Liver (tissue), 9 donors: ENCODE measurements around the gene TRMT10B. TPM values are rescaled to one million over a fixed set of nuclear protein-coding genes. Genes with fewer than 3 reads are reported as not detected.

Source experiments
- DNase-seq: peaks from one replicate; pipeline ENCODE4 v3.0.0-alpha.2; 2017; ENCODE audit warnings: low spot score
- H3K27ac ChIP-seq, 2 donors: one replicate each; pipeline ENCODE4 v1.7.0; 2013; ENCODE audit warnings: inconsistent platforms in 2 of 2, low read length in 2 of 2, control low read depth in 1 of 2, low read depth in 1 of 2, mild to moderate bottlenecking in 1 of 2
- H3K27me3 ChIP-seq, 4 donors: one replicate each; pipeline versions ENCODE4 v1.6.1 to v1.7.0; 2013; ENCODE audit warnings: low read length in 3 of 4, inconsistent platforms in 1 of 4, mild to moderate bottlenecking in 1 of 4, moderate library complexity in 1 of 4; ENCODE audit not compliant: control insufficient read depth in 4 of 4, insufficient read depth in 4 of 4
- H3K36me3 ChIP-seq, 4 donors: one replicate each; pipeline versions ENCODE4 v1.6.1 to v1.7.0; 2013; ENCODE audit warnings: low read length in 3 of 4, mild to moderate bottlenecking in 3 of 4, low read depth in 1 of 4, moderate library complexity in 1 of 4; ENCODE audit not compliant: control insufficient read depth in 4 of 4, insufficient read depth in 3 of 4
- H3K4me1 ChIP-seq, 4 donors: one replicate each; pipeline versions ENCODE4 v1.6.1 to v1.7.0; 2013; ENCODE audit warnings: low read length in 3 of 4, mild to moderate bottlenecking in 3 of 4, moderate library complexity in 1 of 4; ENCODE audit not compliant: control insufficient read depth in 4 of 4, insufficient read depth in 4 of 4
- H3K4me3 ChIP-seq, 3 donors: one replicate each; pipeline versions ENCODE4 v1.6.1 to v1.7.0; 2013; ENCODE audit warnings: low read length in 3 of 3, control low read depth in 1 of 3, low read depth in 1 of 3, mild to moderate bottlenecking in 1 of 3
- H3K9ac ChIP-seq, 2 donors: one replicate each; pipeline ENCODE4 v1.7.0; 2013; ENCODE audit warnings: low read length in 2 of 2, mild to moderate bottlenecking in 2 of 2, moderate library complexity in 2 of 2, control low read depth in 1 of 2, low read depth in 1 of 2
- H3K9me3 ChIP-seq, 4 donors: one replicate each; pipeline versions ENCODE4 v1.6.1 to v1.7.0; 2013; ENCODE audit warnings: low read length in 3 of 4; ENCODE audit not compliant: control insufficient read depth in 4 of 4
- ATF3 ChIP-seq: IDR thresholded peaks from 2 replicates; pipeline ENCODE4 v1.6.1; 2016; ENCODE audit warnings: antibody characterized with exemption
- EGR1 ChIP-seq, 2 donors: IDR thresholded peaks; 2 replicates each; pipeline ENCODE4 v1.6.1; 2016 to 2018; ENCODE audit warnings: antibody characterized with exemption in 2 of 2, low read depth in 2 of 2
- FOXA1 ChIP-seq: IDR thresholded peaks from 2 replicates; pipeline ENCODE4 v1.6.1; 2016; ENCODE audit warnings: antibody characterized with exemption
- FOXA2 ChIP-seq: IDR thresholded peaks from 2 replicates; pipeline ENCODE4 v1.6.1; 2016; ENCODE audit warnings: antibody characterized with exemption
- GABPA ChIP-seq, 2 donors: IDR thresholded peaks in 1 of 2; conservative IDR thresholded peaks in 1 of 2; 2 replicates each; pipeline ENCODE4 v1.6.1; 2016; ENCODE audit warnings: antibody characterized with exemption in 2 of 2, mild to moderate bottlenecking in 1 of 2, moderate library complexity in 1 of 2
- HNF4A ChIP-seq, 2 donors: conservative IDR thresholded peaks; 2 replicates each; pipeline ENCODE4 v1.6.1; 2016; ENCODE audit warnings: antibody characterized with exemption in 2 of 2, mild to moderate bottlenecking in 2 of 2
- HNF4G ChIP-seq: IDR thresholded peaks from 2 replicates; pipeline ENCODE4 v1.6.1; 2016; ENCODE audit warnings: antibody characterized with exemption
- JUND ChIP-seq, 2 donors: IDR thresholded peaks; 2 replicates each; pipeline ENCODE4 v1.6.1; 2016; ENCODE audit warnings: antibody characterized with exemption in 2 of 2
- MAX ChIP-seq: IDR thresholded peaks from 2 replicates; pipeline ENCODE4 v1.6.1; 2016; ENCODE audit warnings: antibody characterized with exemption
- RAD21 ChIP-seq, 2 donors: IDR thresholded peaks; 2 replicates each; pipeline ENCODE4 v1.6.1; 2016; ENCODE audit warnings: antibody characterized with exemption in 2 of 2, mild to moderate bottlenecking in 2 of 2
- REST ChIP-seq: IDR thresholded peaks from 2 replicates; pipeline ENCODE4 v1.6.1; 2016; ENCODE audit warnings: antibody characterized with exemption, mild to moderate bottlenecking
- RXRA ChIP-seq, 2 donors: IDR thresholded peaks; 2 replicates each; pipeline ENCODE4 v1.6.1; 2017 to 2018; ENCODE audit warnings: antibody characterized with exemption in 2 of 2, mild to moderate bottlenecking in 1 of 2
- TAF1 ChIP-seq: conservative IDR thresholded peaks from 2 replicates; pipeline ENCODE4 v1.6.1; 2016; ENCODE audit warnings: antibody characterized with exemption, mild to moderate bottlenecking
- YY1 ChIP-seq: IDR thresholded peaks from 2 replicates; pipeline ENCODE4 v1.6.1; 2016; ENCODE audit warnings: antibody characterized with exemption, mild to moderate bottlenecking
- WGBS: extraction: QIAGEN DNeasy Blood & Tissue Kit; methylation state at CpG from one replicate; pipeline ENCODE4 v1.1.7; 2013; 5-methylcytosine and 5-hydroxymethylcytosine counted together
- polyA plus RNA-seq, 2 donors: library from polyadenylated mRNA; stranded (reverse) in 1 of 2; unstranded in 1 of 2; fragments of 200-250 nt in 1 of 2; fragments of >200 nt in 1 of 2; fragmentation: Nextera tagmentation in 1 of 2; extraction: Ambion mirVana in 1 of 2; gene quantifications; one replicate each; pipeline versions ENCODE4 v1.2.1 to v1.2.3, GENCODE V29; 2013 to 2015
- total RNA-seq, 2 donors: library from RNA; depleted of rRNA; stranded (reverse); fragments of >200 nt; gene quantifications; one replicate each; pipeline ENCODE4 v1.2.3, GENCODE V29; 2014
- TF ChIP-seq, protein P1 (sequence below): fragments of 150-350 bp; IDR thresholded peaks from 2 replicates; pipeline ENCODE4 v1.5.1; 2017; ENCODE audit warnings: improper control_type of control experiment, low read depth, low read length; ENCODE audit not compliant: missing input control
- TF ChIP-seq, protein P2 (sequence below): IDR thresholded peaks from 2 replicates; pipeline ENCODE4 v1.6.1; 2016; ENCODE audit warnings: antibody characterized with exemption
- donor health status: healthy.
- donor health status: healthy.
- donor health status: healthy.
- donor health status: healthy.
- donor health status: healthy.

Gene TRMT10B
- total and polyA plus RNA-seq, 4 donors: 1.9 to 3.9 (median 2.1) TPM

DNA sequence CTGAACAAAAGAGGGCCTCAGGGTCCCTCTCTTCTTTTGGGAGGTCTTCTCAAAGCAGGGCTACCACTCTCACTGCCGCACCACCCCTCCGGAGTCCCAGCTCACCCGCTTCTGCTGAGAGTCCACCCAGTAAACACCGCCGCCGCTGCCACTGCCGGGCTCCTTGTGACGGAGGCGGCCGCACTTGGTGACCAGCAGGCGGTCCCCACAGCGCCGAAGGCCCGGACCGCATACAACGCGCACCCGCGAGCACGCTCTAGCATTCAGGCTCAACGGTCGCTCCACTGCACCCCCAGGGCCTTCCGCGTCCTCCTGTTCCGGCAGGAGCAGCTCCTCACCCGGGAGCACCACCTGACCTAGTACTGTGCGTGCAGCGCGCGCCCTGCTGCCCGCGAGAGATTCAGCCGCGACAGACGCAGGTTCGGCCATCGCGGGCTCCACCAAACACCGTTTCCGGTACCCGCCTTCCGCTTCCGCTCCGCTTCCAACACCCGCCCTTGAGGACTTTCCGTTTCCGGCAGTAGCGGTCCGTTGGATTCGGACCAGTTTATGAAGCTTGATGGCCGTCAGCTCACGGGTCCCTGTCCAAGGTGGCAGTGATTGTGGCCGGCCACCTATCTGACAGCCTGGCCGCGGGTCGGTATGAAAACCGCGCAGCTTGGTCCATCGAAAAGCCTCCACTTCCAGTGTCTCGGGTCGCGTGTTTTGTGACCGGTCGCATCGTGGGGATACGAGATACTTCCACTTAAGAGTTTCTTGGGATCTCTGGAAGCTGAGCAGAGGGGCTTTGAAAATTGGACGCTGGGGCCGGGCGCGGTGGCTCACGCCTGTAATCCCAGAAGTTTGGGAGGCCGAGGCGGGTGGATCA, 31.2 kb downstream of the TRMT10B start, which contains the start of gene EXOSC3:
Gene EXOSC3 (minus strand): TSS at position 449 of the 868 bp plus-strand sequence. CDS start 20 bp downstream, at position 429.
- TF ChIP-seq TAF1 (peak; percentile 45), GABPA (IDR thresholded peaks at IDR 0.05 in 1 of 2, conservative IDR thresholded peaks at IDR 0.05 in 1 of 2) (peak; percentile 98 to 100), JUND (IDR thresholded peaks at IDR 0.05) (no peak), RXRA (IDR thresholded peaks at IDR 0.05) (peak; percentile 33 to 34), REST (peak; percentile 96), YY1 (peak; percentile 95), EGR1 (IDR thresholded peaks at IDR 0.05; ENCODE audit: low read depth in 2 of 2) (peak; percentile 73 to 84), FOXA2 (no peak), MAX (peak; percentile 85), ATF3 (no peak), RAD21 (IDR thresholded peaks at IDR 0.05) (peak; percentile 27 to 37), HNF4G (no peak), HNF4A (conservative IDR thresholded peaks at IDR 0.05) (peak in 1 of 2 donors; percentile 14), FOXA1 (no peak)
- TF ChIP-seq, protein P1, sequence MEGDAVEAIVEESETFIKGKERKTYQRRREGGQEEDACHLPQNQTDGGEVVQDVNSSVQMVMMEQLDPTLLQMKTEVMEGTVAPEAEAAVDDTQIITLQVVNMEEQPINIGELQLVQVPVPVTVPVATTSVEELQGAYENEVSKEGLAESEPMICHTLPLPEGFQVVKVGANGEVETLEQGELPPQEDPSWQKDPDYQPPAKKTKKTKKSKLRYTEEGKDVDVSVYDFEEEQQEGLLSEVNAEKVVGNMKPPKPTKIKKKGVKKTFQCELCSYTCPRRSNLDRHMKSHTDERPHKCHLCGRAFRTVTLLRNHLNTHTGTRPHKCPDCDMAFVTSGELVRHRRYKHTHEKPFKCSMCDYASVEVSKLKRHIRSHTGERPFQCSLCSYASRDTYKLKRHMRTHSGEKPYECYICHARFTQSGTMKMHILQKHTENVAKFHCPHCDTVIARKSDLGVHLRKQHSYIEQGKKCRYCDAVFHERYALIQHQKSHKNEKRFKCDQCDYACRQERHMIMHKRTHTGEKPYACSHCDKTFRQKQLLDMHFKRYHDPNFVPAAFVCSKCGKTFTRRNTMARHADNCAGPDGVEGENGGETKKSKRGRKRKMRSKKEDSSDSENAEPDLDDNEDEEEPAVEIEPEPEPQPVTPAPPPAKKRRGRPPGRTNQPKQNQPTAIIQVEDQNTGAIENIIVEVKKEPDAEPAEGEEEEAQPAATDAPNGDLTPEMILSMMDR: no peak
- no peaks in the 10 kb centered on the region for H3K9me3 ChIP-seq
- no peaks in the 10 kb centered on the region for H3K27me3 ChIP-seq
- peaks cover 0 to 29% (median 25%) of the 10 kb centered on the region in 4 donors for H3K36me3 ChIP-seq
- peak; percentile 88 for DNase-seq
- peak within 1 kb of the TSS; percentile 21 to 50 for H3K9ac ChIP-seq
- peak within 1 kb of the TSS; percentile 3 to 69 for H3K27ac ChIP-seq
- WGBS: under 1% methylated on average over 73 of the region's 73 CpGs
- H3K4me1 ChIP-seq: peaks cover 0 to 22% (median 19%) of the 10 kb centered on the region in 4 donors
- H3K4me3 ChIP-seq: peak within 1 kb of the TSS; percentile 92 to 99 (median 93)

DNA sequence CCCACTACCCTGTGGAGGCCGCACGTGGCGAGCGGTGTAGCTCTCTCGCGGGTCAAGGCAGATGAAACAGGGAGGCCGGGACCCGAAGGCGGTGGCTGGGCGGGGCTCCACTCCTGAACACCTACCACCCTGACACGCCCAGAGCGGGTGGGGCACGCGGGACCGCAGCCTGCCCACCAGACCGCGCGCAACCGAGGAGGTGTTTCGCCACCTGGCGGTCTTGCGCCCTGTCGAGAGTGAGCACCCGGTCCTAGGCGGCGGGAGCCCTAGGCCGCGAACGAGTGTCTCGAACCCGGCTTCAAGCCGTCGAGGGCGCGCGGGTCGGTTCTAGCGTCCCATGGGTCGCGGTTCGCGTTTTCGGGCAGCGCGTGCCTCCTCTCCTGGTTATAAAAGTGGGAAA, 33.5 kb downstream of the TRMT10B start:
- no peaks in the 10 kb centered on the region for H3K9me3 ChIP-seq
- WGBS: 45% methylated on average over 45 of the region's 45 CpGs
- H3K9ac ChIP-seq: no peak overlapping the region
- H3K27ac ChIP-seq: no peak overlapping the region
- TF ChIP-seq, protein P2, sequence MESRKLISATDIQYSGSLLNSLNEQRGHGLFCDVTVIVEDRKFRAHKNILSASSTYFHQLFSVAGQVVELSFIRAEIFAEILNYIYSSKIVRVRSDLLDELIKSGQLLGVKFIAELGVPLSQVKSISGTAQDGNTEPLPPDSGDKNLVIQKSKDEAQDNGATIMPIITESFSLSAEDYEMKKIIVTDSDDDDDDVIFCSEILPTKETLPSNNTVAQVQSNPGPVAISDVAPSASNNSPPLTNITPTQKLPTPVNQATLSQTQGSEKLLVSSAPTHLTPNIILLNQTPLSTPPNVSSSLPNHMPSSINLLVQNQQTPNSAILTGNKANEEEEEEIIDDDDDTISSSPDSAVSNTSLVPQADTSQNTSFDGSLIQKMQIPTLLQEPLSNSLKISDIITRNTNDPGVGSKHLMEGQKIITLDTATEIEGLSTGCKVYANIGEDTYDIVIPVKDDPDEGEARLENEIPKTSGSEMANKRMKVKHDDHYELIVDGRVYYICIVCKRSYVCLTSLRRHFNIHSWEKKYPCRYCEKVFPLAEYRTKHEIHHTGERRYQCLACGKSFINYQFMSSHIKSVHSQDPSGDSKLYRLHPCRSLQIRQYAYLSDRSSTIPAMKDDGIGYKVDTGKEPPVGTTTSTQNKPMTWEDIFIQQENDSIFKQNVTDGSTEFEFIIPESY: no peak
- TF ChIP-seq GABPA (IDR thresholded peaks at IDR 0.05 in 1 of 2, conservative IDR thresholded peaks at IDR 0.05 in 1 of 2) (no peak), HNF4G (no peak), EGR1 (IDR thresholded peaks at IDR 0.05; ENCODE audit: low read depth in 2 of 2) (no peak), RXRA (IDR thresholded peaks at IDR 0.05) (no peak), JUND (IDR thresholded peaks at IDR 0.05) (no peak), FOXA1 (no peak)
- peaks cover 0 to 22% (median 19%) of the 10 kb centered on the region in 4 donors for H3K4me1 ChIP-seq
- DNase-seq: no peak
- H3K4me3 ChIP-seq: no peak overlapping the region
- H3K36me3 ChIP-seq: peaks cover 0 to 12% (median 7%) of the 10 kb centered on the region in 4 donors
- H3K27me3 ChIP-seq: no peaks in the 10 kb centered on the region
